Keratinocyte (primary cell): ENCODE measurements around the gene AP1S3.

Experiments
- CTCF ChIP-seq, 3 experiments: IDR thresholded peaks in 1 of 3; conservative IDR thresholded peaks in 1 of 3; optimal IDR thresholded peaks in 1 of 3; 2 replicates in 2 of 3; 3 replicates in 1 of 3; pipeline versions ENCODE3 to v1.5.1; 2011; ENCODE audit warnings: low read length in 3 of 3, mild to moderate bottlenecking in 3 of 3, moderate library complexity in 2 of 3, control low read depth in 1 of 3, inconsistent platforms in 1 of 3; ENCODE audit not compliant: insufficient read depth in 2 of 3; ENCODE audit errors: extremely low read depth in 1 of 3
- EZH2 ChIP-seq: IDR thresholded peaks from one replicate; pipeline ENCODE4 v1.6.1; 2012; ENCODE audit warnings: inconsistent platforms, mild to moderate bottlenecking, low read length, moderate library complexity

- TF ChIP-seq CTCF (optimal IDR thresholded peaks at IDR 0.05 in 1 of 3, IDR thresholded peaks at IDR 0.05 in 1 of 3, conservative IDR thresholded peaks at IDR 0.05 in 1 of 3; ENCODE audit: extremely low read depth in 1 of 3, insufficient read depth in 2 of 3, low read length in 3 of 3) (no peak), EZH2 (no peak)
Observed at GRCh38 chr2:223735035-223735640, 102.2 kb downstream of the AP1S3 start.
